ACHN (cell line): Measurements from ENCODE around the gene HOXB3.
"Not testable (repeated sequence)": the region's sequence is repeated elsewhere in the genome, so short reads cannot be mapped to it uniquely, and the experiment has no call there.

Experiments used
- DNase-seq: peaks from one replicate; pipeline ENCODE4 v3.0.0-alpha.2; 2015
- in situ Hi-C: cut with HindIII; loops from 2 replicates; pipeline ENCODE4 v1.10.0; 2017; ENCODE audit warnings: low sequenced_read_pairs, low pct_ligation_motif_present, low pct_unique_long_range_greater_than_20kb

The HOXB3 gene

GRCh38 chr17:48543854-48544348 lies 46.1 kb downstream of the HOXB3 start:
- no peak for DNase-seq
- in situ Hi-C loops, result no loop called here

- in situ Hi-C loops, result no loop called here
- DNase-seq, result peak; percentile 61
These were observed 46.8 kb downstream of the HOXB3 start for GRCh38 chr17:48543107-48543853.

- in situ Hi-C loops, result no loop called here
- no peak for DNase-seq
These were observed 47.3 kb downstream of the HOXB3 start for GRCh38 chr17:48542698-48543106.

- in situ Hi-C loops, result no loop called here
These were observed 47.9 kb downstream of the HOXB3 start for GRCh38 chr17:48542114-48542656.

GRCh38 chr17:48541577-48542113 lies 48.4 kb downstream of the HOXB3 start:
- peak; percentile 69 for DNase-seq
- in situ Hi-C loops, result no loop called here

More at GRCh38 chr17:48542114-48542656, 47.9 kb downstream of the HOXB3 start:
- DNase-seq, result peak; percentile 49

- DNase-seq, result no peak
- in situ Hi-C loops, result no loop called here
These were observed 48.9 kb downstream of the HOXB3 start for GRCh38 chr17:48541036-48541576.

GRCh38 chr17:48540213-48540612 lies 49.8 kb downstream of the HOXB3 start:
- in situ Hi-C loops, result no loop called here

GRCh38 chr17:48539177-48539576 lies 50.9 kb downstream of the HOXB3 start:
- peak; percentile 73 for DNase-seq
- in situ Hi-C loops, result no loop called here

More at GRCh38 chr17:48540213-48540612, 49.8 kb downstream of the HOXB3 start:
- DNase-seq, result no peak

GRCh38 chr17:48537316-48537715 lies 52.7 kb downstream of the HOXB3 start:
- no peak for DNase-seq

GRCh38 chr17:48535793-48536559 lies 54.1 kb downstream of the HOXB3 start:
- in situ Hi-C loops, result not testable (repeated sequence)

More at GRCh38 chr17:48537316-48537715, 52.7 kb downstream of the HOXB3 start:
- in situ Hi-C loops, result no loop called here

GRCh38 chr17:48532261-48532660 lies 57.8 kb downstream of the HOXB3 start:
- in situ Hi-C loops, result no loop called here
- DNase-seq, result no peak

More at GRCh38 chr17:48535793-48536559, 54.1 kb downstream of the HOXB3 start:
- DNase-seq, result not testable (repeated sequence)

GRCh38 chr17:48530887-48531272 lies 59.2 kb downstream of the HOXB3 start, which contains the start of gene HOXB1:
Gene HOXB1 (minus strand): TSS chr17:48531011. CDS start chr17:48530904, 107 bp downstream.
- DNase-seq, result no peak
- in situ Hi-C loops, result no loop called here

- no peak for DNase-seq
- in situ Hi-C loops, result no loop called here
These were observed 59.7 kb downstream of the HOXB3 start for GRCh38 chr17:48530208-48530886.

- in situ Hi-C loops, result no loop called here
- no peak for DNase-seq
These were observed 60.4 kb downstream of the HOXB3 start for GRCh38 chr17:48529683-48530009.

GRCh38 chr17:48528936-48529682 lies 60.9 kb downstream of the HOXB3 start:
- in situ Hi-C loops, result no loop called here
- DNase-seq, result no peak

- DNase-seq, result no peak
- in situ Hi-C loops, result no loop called here
These were observed 61.7 kb downstream of the HOXB3 start for GRCh38 chr17:48528153-48528935.

- in situ Hi-C loops, result no loop called here
- no peak for DNase-seq
These were observed 62.5 kb downstream of the HOXB3 start for GRCh38 chr17:48527547-48527932.
